Measurements from ENCODE around the gene IL16. TPM values are rescaled to one million over a fixed set of nuclear protein-coding genes. Genes with fewer than 3 reads are reported as not detected.

Gene IL16
- polyA plus RNA-seq, 1 experiment = 0.01 TPM

GRCh38 chr15:81259760-81260298 is 63.1 kb downstream of the IL16 start:
- POLR2A ChIA-PET = interaction anchor here (0.7 kb wide), 1 partner anchor 258 kb away, joined by 3 read pairs; no protein-coding TSS in a partner anchor
- peaks cover 6% of the 10 kb centered on the region for H3K27me3 ChIP-seq (ENCODE audit: control insufficient read depth, insufficient read depth, low read length)
- no peak for DNase-seq (ENCODE audit: low read depth)
- H3K4me3 ChIP-seq (ENCODE audit: low read depth, low read length) = no peak overlapping the region
- TF ChIP-seq CTCF (IDR thresholded peaks at IDR 0.05; ENCODE audit: insufficient read depth, low read depth, low read length) = no peak
- H3K36me3 ChIP-seq (ENCODE audit: control insufficient read depth, insufficient read depth, low read length) = no peaks in the 10 kb centered on the region
- CTCF ChIA-PET = interaction anchor here (0.6 to 6.3 kb wide), 12 partner anchors 9 to 283 kb away, joined by 3 to 54 read pairs (median 4); no protein-coding TSS in a partner anchor

GRCh38 chr15:81261172-81261811 is 64.6 kb downstream of the IL16 start:
- TF ChIP-seq CTCF (IDR thresholded peaks at IDR 0.05; ENCODE audit: insufficient read depth, low read depth, low read length) = no peak
- ChIA-PET POLR2A (no interaction called here), CTCF (interaction anchor here (0.6 to 6.3 kb wide), 3 partner anchors 107 to 1101 kb away, joined by 3 to 54 read pairs (median 43); no protein-coding TSS in a partner anchor)
- Histone ChIP-seq H3K27me3 (ENCODE audit: control insufficient read depth, insufficient read depth, low read length) (peaks cover 6% of the 10 kb centered on the region), H3K36me3 (ENCODE audit: control insufficient read depth, insufficient read depth, low read length) (no peaks in the 10 kb centered on the region), H3K4me3 (ENCODE audit: low read depth, low read length) (no peak overlapping the region)
- no peak for DNase-seq (ENCODE audit: low read depth)

- Histone ChIP-seq H3K4me3 (ENCODE audit: low read depth, low read length) (no peak overlapping the region), H3K27me3 (ENCODE audit: control insufficient read depth, insufficient read depth, low read length) (peaks cover 6% of the 10 kb centered on the region), H3K36me3 (ENCODE audit: control insufficient read depth, insufficient read depth, low read length) (no peaks in the 10 kb centered on the region)
- DNase-seq (ENCODE audit: low read depth) = no peak
- CTCF ChIA-PET = interaction anchor here (0.8 to 10.3 kb wide), 6 partner anchors 11 to 287 kb away, joined by 3 to 378 read pairs (median 30); no protein-coding TSS in a partner anchor
- POLR2A ChIA-PET = no interaction called here
- no peak for TF ChIP-seq CTCF (IDR thresholded peaks at IDR 0.05; ENCODE audit: insufficient read depth, low read depth, low read length)
Measured at GRCh38 chr15:81263477-81263876, 66.8 kb downstream of the IL16 start.

GRCh38 chr15:81264072-81264857 is 67.6 kb downstream of the IL16 start:
- ChIA-PET CTCF (interaction anchor here (2.7 to 10.3 kb wide), 10 partner anchors 10 to 288 kb away, joined by 11 to 378 read pairs (median 32); no protein-coding TSS in a partner anchor), POLR2A (no interaction called here)
- H3K36me3 ChIP-seq (ENCODE audit: control insufficient read depth, insufficient read depth, low read length) = no peaks in the 10 kb centered on the region
- H3K27me3 ChIP-seq (ENCODE audit: control insufficient read depth, insufficient read depth, low read length) = peaks cover 6% of the 10 kb centered on the region
- TF ChIP-seq CTCF (IDR thresholded peaks at IDR 0.05; ENCODE audit: insufficient read depth, low read depth, low read length) = no peak
- H3K4me3 ChIP-seq (ENCODE audit: low read depth, low read length) = no peak overlapping the region
- no peak for DNase-seq (ENCODE audit: low read depth)
